ENCODE measurements around the gene CATSPER1.

Gene CATSPER1

DNA sequence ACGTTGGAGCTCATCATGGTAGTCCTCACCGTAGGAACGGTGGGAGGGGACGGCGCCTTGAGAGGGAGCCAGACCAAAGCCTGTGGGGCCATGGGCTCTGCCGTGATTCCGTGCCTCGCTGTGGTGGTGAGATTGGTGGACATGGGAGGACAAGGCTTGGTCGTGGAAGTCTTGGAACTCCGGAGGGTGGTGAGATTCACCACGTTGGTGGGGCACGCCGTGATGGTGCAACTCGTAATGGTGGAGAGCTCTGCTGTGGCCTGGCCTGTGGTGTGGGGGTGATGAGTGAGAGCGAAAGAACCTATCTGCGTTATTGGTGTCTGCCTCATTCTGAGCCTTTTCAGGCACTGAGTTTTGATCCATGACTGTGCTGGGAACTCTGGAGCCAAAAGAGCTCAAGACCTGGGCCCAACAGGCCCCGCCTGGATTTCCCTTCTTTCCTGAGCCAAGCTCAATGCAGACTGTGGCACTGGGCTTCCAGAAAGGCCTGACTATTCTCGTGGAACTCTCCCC lies at the start of gene CATSPER1:
TSS of gene CATSPER1 (minus strand) at position 463 of the 513 bp plus-strand sequence. CDS start at position 363, 100 bp downstream.
- no peak for DNase-seq

- no peak for DNase-seq
Observed at GRCh38 chr11:66075273-66075672, 49.0 kb upstream of the CATSPER1 start.

DNA sequence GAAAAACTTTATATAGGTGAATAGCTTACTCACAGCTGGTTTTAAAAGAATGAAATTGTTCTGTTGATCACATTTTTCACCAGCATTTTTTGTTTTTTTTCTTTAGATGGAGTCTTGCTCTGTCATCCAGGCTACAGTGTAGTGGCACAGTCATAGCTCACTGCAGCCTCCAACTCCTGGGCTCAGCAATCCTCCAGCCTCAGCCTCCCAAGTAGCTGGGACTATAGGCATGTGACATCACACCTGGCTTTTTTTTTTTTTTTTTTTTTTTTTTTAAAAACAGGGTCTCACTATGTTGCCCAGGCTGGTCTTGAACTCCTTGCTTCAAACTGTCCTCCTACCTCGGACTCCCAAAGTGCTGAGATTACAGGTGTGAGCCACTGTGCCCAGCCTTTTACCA lies 47.4 kb upstream of the CATSPER1 start:
- DNase-seq = no peak

- no peak for DNase-seq
Observed at GRCh38 chr11:66072518-66072917, 46.2 kb upstream of the CATSPER1 start.

- DNase-seq = no peak
Observed at GRCh38 chr11:66072081-66072480, 45.8 kb upstream of the CATSPER1 start.

DNA sequence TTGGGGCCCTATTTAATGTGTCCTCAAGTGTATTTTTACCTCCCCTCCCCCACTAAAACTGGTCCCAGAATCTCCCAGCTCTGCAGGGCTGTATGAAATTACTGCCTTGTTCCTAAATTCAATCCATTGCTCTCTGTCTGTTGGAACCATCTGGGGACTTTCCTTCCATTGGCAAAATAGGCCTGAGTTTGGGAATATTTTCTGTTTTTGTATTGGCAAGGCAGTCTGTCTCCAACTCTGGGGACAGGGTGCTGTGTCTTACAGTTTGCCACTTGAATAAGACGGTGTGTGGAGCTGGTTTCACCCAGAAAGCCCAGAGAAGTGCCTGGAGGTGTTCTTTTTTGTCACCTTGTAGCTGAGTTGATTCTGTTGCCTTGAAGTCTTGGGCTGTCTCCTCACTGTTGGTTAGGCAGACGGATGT lies 45.1 kb upstream of the CATSPER1 start:
- peak in 1 of 51 donors; percentile 43 for DNase-seq

- DNase-seq = peak in 23 of 51 donors; percentile 5 to 46 (median 26)
Observed at GRCh38 chr11:66070604-66071380, 44.5 kb upstream of the CATSPER1 start.

- DNase-seq = peak in 44 of 51 donors; percentile 30 to 84 (median 66)
Observed at GRCh38 chr11:66069715-66070603, 43.7 kb upstream of the CATSPER1 start, which contains the start of gene PACS1. Gene PACS1, plus strand, starts transcription at chr11:66070272. Its CDS starts 215 bp downstream, at chr11:66070487.

GRCh38 chr11:66068923-66069714 lies 42.8 kb upstream of the CATSPER1 start:
- peak in 22 of 51 donors; percentile 13 to 71 (median 44) for DNase-seq

- peak in 38 of 51 donors; percentile 11 to 75 (median 44) for DNase-seq
Observed at GRCh38 chr11:66068154-66068821, 42.0 kb upstream of the CATSPER1 start.

DNA sequence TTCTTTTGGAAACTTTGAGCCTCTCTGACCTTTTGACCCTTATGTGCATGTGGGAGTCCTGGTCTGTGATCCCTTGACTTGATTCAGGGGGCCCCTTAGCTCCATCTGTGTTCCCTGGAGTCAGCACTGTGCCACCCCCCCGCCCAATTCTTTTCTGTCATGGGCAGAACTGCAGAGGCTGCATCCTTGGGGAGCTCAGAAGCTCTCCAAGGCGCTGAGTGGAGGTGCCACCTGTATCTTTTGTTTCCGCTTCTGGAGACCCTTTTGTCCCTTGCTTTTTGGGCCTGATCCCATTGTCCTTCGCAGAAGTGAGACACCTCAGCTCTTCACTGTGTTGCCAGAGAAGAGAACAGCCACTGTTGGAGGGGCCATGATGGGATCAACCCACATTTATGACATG lies 41.4 kb upstream of the CATSPER1 start:
- no peak for DNase-seq

DNA sequence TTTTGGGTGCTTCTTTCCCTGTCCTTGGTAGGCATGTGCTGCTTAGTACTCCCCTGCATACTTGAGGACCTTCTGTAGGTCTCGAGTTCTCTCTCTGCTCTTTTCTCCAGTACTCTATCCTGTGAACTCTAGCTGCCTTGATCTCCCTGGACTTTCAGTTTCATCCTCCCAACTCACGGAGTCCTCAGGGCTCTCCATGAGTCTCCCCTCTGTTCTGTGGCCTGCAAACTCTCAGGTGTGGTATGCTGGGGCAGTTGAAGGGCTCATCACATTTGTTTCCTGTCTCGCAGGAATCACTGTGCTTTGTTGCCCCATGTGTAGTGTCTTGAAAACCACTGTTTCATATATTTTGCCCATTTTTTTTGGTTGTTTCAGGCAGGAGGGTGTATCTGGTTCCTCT lies 40.5 kb upstream of the CATSPER1 start:
- no peak for DNase-seq

DNA sequence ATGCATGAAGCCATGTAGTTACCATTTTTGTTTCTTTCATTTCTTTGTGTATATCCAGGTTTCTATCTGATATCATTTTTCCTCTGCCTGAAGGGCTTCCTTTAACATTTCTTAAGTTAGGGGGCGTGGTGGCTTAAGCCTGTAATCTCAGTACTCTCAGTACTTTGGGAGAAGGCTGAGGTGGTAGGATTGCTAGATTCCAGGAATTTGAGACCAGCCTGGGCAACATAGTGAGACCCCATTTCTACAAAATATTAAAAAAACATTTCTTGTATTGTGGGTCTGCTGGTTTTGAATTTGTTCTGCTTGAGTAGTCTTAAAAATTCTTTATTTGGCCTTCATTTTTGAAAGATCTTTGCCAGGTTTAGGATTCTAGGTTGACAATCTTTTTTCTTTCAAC lies 38.3 kb upstream of the CATSPER1 start:
- no peak for DNase-seq

GRCh38 chr11:66063900-66064299 lies 37.6 kb upstream of the CATSPER1 start:
- DNase-seq = no peak

- DNase-seq = no peak
Observed at GRCh38 chr11:66062408-66062807, 36.1 kb upstream of the CATSPER1 start.

- DNase-seq = no peak
Observed at GRCh38 chr11:66061268-66061667, 35.0 kb upstream of the CATSPER1 start.

GRCh38 chr11:66059966-66060680 lies 33.8 kb upstream of the CATSPER1 start:
- DNase-seq = no peak

GRCh38 chr11:66056501-66056900 lies 30.2 kb upstream of the CATSPER1 start:
- peak in 1 of 51 donors; percentile 55 for DNase-seq

DNA sequence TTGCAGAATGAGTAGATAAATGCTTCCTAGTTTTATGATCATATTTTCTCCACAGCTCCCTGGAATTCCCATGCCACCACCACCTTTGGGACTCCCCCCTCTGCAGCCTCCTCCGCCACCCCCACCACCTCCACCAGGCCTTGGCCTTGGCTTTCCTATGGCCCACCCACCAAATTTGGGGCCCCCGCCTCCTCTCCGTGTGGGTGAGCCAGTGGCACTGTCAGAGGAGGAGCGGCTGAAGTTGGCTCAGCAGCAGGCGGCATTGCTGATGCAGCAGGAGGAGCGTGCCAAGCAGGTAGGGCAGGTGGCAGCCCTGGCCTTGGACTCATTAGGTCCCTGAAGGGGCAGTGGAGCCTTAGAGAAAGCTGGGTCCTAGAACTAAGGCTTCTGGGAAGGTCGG lies 28.7 kb upstream of the CATSPER1 start:
- no peak for DNase-seq

DNA sequence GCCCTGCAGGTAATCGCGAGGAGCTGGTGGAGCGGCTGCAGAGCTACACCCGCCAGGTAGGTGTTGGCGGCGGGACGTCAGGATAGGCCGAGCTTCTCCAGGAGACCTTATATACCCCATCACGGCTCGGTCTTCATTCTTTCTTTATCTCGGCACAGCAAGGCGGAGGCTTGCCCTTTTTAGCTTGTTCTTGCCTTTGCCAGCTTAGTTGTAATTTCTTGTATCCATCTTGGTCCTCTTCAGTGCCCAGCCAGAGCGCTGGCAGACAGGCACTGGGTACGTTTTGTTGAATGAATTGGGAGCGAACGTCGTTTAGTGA lies 26.3 kb upstream of the CATSPER1 start:
- DNase-seq = no peak

Data from hypothalamus (tissue), 51 donors.